ENCODE data around the gene CACNB4. TPM values are rescaled to one million over a fixed set of nuclear protein-coding genes. Genes with fewer than 3 reads are reported as not detected.

The CACNB4 gene
- total and polyA plus RNA-seq, 10 of the 15 experiments (the other 5 are each of a cell fraction or from before 2014, with no cell fraction given): 2.0 to 21.6 (median 9.3) TPM

DNA sequence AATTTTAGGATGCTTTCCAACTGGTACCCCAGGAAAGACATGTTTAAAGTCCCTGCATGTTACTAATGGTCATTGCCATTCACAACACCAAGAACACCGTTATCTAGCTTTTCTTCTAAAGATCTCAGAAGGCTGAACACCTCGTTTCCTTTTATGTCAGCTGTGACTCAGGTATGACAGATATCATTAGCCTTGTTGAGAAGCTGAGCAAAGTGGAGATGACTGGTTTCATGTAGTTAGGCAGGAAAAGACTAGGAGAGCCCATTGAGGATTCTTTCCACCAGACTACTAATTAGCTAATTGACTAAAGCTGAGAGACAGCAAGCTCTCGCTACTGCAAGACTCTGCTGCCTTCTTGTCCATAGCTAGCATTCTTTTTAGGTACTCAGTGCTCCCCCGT lies 238.6 kb downstream of the CACNB4 start:
- H3K36me3 ChIP-seq (ENCODE audit: control insufficient read depth in 2 of 2, insufficient read depth in 2 of 2, low read length in 1 of 2): no peaks in the 10 kb centered on the region
- FAIRE-seq: no peak

DNA sequence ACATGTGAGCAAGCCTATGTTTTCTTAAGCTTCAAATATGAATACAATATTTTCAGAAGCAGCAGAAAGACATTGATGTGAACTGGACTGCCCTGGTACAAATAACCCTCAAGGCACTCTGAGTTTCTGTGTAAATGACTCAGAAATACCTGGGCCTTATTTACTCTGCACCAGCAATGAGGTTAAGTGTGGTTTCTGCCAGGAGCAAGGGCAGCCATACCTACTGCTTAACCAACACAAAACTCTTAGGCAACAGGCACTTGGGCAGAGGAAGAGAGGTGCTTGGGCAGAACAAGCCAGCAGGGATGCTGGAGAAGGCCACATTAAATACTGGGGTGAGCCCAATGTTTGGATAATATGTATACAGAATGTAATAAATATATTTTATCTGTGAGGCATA lies 241.2 kb downstream of the CACNB4 start:
- Histone ChIP-seq H3K4me3 (no peak overlapping the region), H3K4me2 (ENCODE audit: control insufficient read depth, insufficient read depth) (no peak overlapping the region), H3K9ac (ENCODE audit: control insufficient read depth, insufficient read depth, low read length) (no peak overlapping the region), H4K20me1 (ENCODE audit: control insufficient read depth, insufficient read depth) (no peaks in the 10 kb centered on the region), H2AFZ (ENCODE audit: control insufficient read depth, low read depth, low read length) (no peak overlapping the region), H3K9me3 (replicated peaks; ENCODE audit: control insufficient read depth, insufficient read depth, low read length) (no peaks in the 10 kb centered on the region), H3K4me1 (ENCODE audit: control insufficient read depth, insufficient read depth, low read length) (peaks cover 22% of the 10 kb centered on the region), H3K27ac (ENCODE audit: control insufficient read depth, insufficient read depth) (no peak overlapping the region), H3K79me2 (ENCODE audit: control insufficient read depth, insufficient read depth, low read length) (no peaks in the 10 kb centered on the region), H3K27me3 (replicated peaks in 1 of 2; ENCODE audit: control insufficient read depth in 2 of 2, insufficient read depth in 2 of 2, low read length in 1 of 2) (peaks cover 0 to under 1% of the 10 kb centered on the region in 2 experiments; a peak in 2 of 4 replicates), H3K36me3 (ENCODE audit: control insufficient read depth in 2 of 2, insufficient read depth in 2 of 2, low read length in 1 of 2) (no peaks in the 10 kb centered on the region)
- intact Hi-C loops (cut with micrococcal nuclease; ENCODE audit: unreplicated experiment) (no loop called here), in situ Hi-C loops (cut with MboI) (no loop called here)
- FAIRE-seq (no peak), ATAC-seq (no peak), DNase-seq (ENCODE audit: low read depth, low spot score) (no peak)
- ChIA-PET CTCF (no interaction called here), POLR2A (no interaction called here), SMC1A (ENCODE audit: uncharacterized antibody, unreplicated experiment) (no interaction called here), RAD21 (ENCODE audit: unreplicated experiment) (interaction anchor here (0.8 kb wide), 1 partner anchor 30 kb away, joined by 3 read pairs; the partner anchor contains the start of gene ARL5A)
- no TSS peak for BruUV-seq (replicated peaks)
- TF ChIP-seq PAX5 (IDR thresholded peaks at IDR 0.05; ENCODE audit: borderline replicate concordance, low read depth, low read length): no peak
- no peak for TF ChIP-seq TCF3 (IDR thresholded peaks at IDR 0.05; ENCODE audit: borderline replicate concordance, insufficient read depth, low read depth, low read length)
- no peak for TF ChIP-seq HDAC2 (IDR thresholded peaks at IDR 0.05)
- TF ChIP-seq EGR1 (IDR thresholded peaks at IDR 0.05; ENCODE audit: borderline replicate concordance in 1 of 2, low read depth in 2 of 2, low read length in 2 of 2): no peak
- no peak for TF ChIP-seq NFXL1 (IDR thresholded peaks at IDR 0.05; ENCODE audit: borderline replicate concordance)
- TF ChIP-seq IKZF2 (IDR thresholded peaks at IDR 0.05): no peak
- no peak for TF ChIP-seq IRF4 (IDR thresholded peaks at IDR 0.05; ENCODE audit: low read depth, low read length)
- no peak for TF ChIP-seq HDAC6 (IDR thresholded peaks at IDR 0.05; ENCODE audit: unreplicated experiment)
- TF ChIP-seq KLF5 (IDR thresholded peaks at IDR 0.05; ENCODE audit: partially characterized antibody): no peak
- no peak for TF ChIP-seq RELA (IDR thresholded peaks at IDR 0.05; ENCODE audit: borderline replicate concordance, partially characterized antibody)
- TF ChIP-seq BMI1 (IDR thresholded peaks at IDR 0.05; ENCODE audit: borderline replicate concordance): no peak
- TF ChIP-seq, protein P1, sequence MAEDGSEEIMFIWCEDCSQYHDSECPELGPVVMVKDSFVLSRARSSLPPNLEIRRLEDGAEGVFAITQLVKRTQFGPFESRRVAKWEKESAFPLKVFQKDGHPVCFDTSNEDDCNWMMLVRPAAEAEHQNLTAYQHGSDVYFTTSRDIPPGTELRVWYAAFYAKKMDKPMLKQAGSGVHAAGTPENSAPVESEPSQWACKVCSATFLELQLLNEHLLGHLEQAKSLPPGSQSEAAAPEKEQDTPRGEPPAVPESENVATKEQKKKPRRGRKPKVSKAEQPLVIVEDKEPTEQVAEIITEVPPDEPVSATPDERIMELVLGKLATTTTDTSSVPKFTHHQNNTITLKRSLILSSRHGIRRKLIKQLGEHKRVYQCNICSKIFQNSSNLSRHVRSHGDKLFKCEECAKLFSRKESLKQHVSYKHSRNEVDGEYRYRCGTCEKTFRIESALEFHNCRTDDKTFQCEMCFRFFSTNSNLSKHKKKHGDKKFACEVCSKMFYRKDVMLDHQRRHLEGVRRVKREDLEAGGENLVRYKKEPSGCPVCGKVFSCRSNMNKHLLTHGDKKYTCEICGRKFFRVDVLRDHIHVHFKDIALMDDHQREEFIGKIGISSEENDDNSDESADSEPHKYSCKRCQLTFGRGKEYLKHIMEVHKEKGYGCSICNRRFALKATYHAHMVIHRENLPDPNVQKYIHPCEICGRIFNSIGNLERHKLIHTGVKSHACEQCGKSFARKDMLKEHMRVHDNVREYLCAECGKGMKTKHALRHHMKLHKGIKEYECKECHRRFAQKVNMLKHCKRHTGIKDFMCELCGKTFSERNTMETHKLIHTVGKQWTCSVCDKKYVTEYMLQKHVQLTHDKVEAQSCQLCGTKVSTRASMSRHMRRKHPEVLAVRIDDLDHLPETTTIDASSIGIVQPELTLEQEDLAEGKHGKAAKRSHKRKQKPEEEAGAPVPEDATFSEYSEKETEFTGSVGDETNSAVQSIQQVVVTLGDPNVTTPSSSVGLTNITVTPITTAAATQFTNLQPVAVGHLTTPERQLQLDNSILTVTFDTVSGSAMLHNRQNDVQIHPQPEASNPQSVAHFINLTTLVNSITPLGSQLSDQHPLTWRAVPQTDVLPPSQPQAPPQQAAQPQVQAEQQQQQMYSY (CRISPR knock-in tag; IDR thresholded peaks at IDR 0.05): no peak
- TF ChIP-seq SUZ12 (IDR thresholded peaks at IDR 0.05; ENCODE audit: unreplicated experiment): no peak
- TF ChIP-seq WRNIP1 (IDR thresholded peaks at IDR 0.05; ENCODE audit: borderline replicate concordance, low read depth, low read length): no peak
- TF ChIP-seq TARDBP (IDR thresholded peaks at IDR 0.05; ENCODE audit: borderline replicate concordance): no peak
- TF ChIP-seq NBN (IDR thresholded peaks at IDR 0.05): no peak

More for the DNA sequence above, 238.6 kb downstream of the CACNB4 start:
- Histone ChIP-seq H3K9ac (ENCODE audit: control insufficient read depth, insufficient read depth, low read length) (no peak overlapping the region), H3K4me2 (ENCODE audit: control insufficient read depth, insufficient read depth) (no peak overlapping the region), H3K27ac (ENCODE audit: control insufficient read depth, insufficient read depth) (no peak overlapping the region), H4K20me1 (ENCODE audit: control insufficient read depth, insufficient read depth) (no peaks in the 10 kb centered on the region), H3K4me1 (ENCODE audit: control insufficient read depth, insufficient read depth, low read length) (peaks cover 21% of the 10 kb centered on the region), H3K4me3 (no peak overlapping the region), H3K79me2 (ENCODE audit: control insufficient read depth, insufficient read depth, low read length) (no peaks in the 10 kb centered on the region), H3K9me3 (replicated peaks; ENCODE audit: control insufficient read depth, insufficient read depth, low read length) (no peaks in the 10 kb centered on the region; the same call in 2 of the 3 replicates), H3K27me3 (replicated peaks in 1 of 2; ENCODE audit: control insufficient read depth in 2 of 2, insufficient read depth in 2 of 2, low read length in 1 of 2) (no peaks in the 10 kb centered on the region; a peak in 1 of 4 replicates), H2AFZ (ENCODE audit: control insufficient read depth, low read depth, low read length) (no peak overlapping the region)
- no peak for TF ChIP-seq TARDBP (IDR thresholded peaks at IDR 0.05; ENCODE audit: borderline replicate concordance)
- no peak for TF ChIP-seq SREBF1 (IDR thresholded peaks at IDR 0.05; ENCODE audit: low read length)
- POLR2A ChIA-PET: interaction anchor here (0.5 to 0.6 kb wide), 3 partner anchors 69 to 434 kb away, joined by 3 to 4 read pairs (median 3); no protein-coding TSS in a partner anchor
- in situ Hi-C loops (cut with MboI): no loop called here
- no TSS peak for BruUV-seq (replicated peaks)
- no peak for DNase-seq (ENCODE audit: low read depth, low spot score)
- WGBS (ENCODE audit: insufficient coverage, insufficient replicate concordance, low lambda C conversion rate, missing lambda C conversion rate): 25% methylated on average over 4 of the region's 4 CpGs
- CTCF ChIA-PET: interaction anchor here (1.3 kb wide), 1 partner anchor 19 kb away, joined by 7 read pairs; no protein-coding TSS in a partner anchor
- intact Hi-C loops (cut with micrococcal nuclease; ENCODE audit: unreplicated experiment): no loop called here
- SMC1A ChIA-PET (ENCODE audit: uncharacterized antibody, unreplicated experiment): interaction anchor here (0.9 to 1.5 kb wide), 5 partner anchors 20 to 41 kb away, joined by 3 to 7 read pairs (median 3); no protein-coding TSS in a partner anchor
- RAD21 ChIA-PET (ENCODE audit: unreplicated experiment): interaction anchor here (1.0 kb wide), 1 partner anchor 20 kb away, joined by 4 read pairs; no protein-coding TSS in a partner anchor
- ATAC-seq: no peak
